NCI-H2196 treated with DMSO at 0.1 percent for 48 hours (cell line): ENCODE measurements around the gene PLA2G4C.

Source experiments
- DNase-seq: peaks from one replicate; lab custom pipeline; 2025; ENCODE audit not compliant: unreplicated experiment; lab: John Stamatoyannopoulos, UW

Gene PLA2G4C, protein sequence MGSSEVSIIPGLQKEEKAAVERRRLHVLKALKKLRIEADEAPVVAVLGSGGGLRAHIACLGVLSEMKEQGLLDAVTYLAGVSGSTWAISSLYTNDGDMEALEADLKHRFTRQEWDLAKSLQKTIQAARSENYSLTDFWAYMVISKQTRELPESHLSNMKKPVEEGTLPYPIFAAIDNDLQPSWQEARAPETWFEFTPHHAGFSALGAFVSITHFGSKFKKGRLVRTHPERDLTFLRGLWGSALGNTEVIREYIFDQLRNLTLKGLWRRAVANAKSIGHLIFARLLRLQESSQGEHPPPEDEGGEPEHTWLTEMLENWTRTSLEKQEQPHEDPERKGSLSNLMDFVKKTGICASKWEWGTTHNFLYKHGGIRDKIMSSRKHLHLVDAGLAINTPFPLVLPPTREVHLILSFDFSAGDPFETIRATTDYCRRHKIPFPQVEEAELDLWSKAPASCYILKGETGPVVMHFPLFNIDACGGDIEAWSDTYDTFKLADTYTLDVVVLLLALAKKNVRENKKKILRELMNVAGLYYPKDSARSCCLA

DNA sequence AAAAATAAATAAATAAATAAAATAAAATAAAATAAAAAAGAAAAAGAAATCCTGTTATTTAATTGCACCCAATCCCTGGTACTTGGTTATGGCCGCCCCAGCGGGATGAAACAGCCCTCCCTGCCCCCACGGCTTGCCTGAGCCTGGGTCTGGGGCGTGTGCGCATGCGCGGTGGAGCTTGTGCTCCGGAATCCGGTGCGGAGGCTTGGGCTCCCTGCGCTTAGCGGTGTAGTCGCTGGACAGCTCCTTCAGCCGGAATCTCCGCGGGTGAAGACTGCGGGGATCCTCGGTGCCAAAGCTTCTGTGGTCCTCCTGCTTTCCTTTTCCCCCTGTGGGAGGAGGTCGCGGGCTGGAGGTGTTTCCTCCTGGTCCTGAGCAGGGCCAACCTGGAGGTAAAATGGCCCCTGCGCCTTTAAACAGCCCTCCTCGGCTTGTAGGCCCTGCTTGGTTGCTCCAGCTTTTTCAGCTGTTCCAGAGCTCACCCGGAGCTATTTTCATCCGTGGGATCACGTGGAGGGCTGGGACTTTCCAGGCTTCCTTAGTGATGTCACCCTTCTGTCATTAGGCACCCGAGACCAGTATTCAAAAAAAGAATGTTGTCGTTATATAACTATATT, at the start of gene PLA2G4C:
Gene PLA2G4C, minus strand, starts transcription at position 468 of the 617 bp plus-strand sequence. CDS start 4,288 bp downstream, outside the sequence.
- peak; percentile 74 for DNase-seq

DNA sequence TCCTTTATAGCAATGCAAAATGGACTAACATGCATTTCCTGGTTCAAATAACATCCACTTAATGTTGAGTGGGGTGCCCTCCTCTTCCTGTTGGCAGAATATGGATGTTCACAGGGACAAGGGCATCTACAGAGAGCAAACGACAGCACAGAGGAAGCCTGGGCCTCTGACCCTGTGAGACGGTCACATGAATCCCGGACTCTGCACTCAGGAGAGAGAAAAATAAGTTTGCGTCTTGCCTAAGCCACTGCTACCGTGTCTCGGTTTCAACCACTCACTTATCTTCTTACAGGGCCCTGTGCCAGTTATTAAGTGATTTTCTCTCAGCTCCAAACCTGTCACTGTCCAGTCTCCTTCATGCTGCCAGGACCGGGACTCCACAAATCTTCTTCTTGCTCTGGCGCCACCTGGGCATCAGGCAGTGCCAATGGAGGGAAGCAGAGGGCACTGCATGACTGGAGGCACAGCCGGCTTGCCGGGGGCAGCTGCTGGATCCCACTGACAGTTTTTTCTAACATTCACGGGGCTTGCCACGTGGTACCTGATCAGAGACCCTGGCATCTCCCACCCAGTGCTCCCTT, 47.7 kb upstream of the PLA2G4C start:
- no peak for DNase-seq

DNA sequence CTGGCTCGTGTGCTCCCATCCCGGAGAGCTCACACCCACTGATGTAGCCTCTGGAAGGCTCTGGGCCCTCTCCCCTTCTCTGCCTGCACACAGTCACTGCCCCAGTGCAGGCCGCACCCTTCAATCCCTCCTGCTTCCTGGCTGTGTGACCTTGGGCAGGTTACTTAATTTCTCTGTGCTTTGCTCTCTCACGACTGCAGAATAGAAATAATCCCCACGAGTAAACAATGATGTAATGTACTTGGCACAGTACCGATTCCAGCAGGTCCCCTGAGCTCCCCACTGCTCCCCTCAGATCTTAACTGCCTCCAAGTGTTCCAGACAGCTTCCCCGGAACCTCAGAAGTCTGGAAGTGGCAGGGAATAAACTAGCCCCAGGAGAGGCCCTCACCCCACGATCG, 43.4 kb upstream of the PLA2G4C start:
- DNase-seq = no peak

DNA sequence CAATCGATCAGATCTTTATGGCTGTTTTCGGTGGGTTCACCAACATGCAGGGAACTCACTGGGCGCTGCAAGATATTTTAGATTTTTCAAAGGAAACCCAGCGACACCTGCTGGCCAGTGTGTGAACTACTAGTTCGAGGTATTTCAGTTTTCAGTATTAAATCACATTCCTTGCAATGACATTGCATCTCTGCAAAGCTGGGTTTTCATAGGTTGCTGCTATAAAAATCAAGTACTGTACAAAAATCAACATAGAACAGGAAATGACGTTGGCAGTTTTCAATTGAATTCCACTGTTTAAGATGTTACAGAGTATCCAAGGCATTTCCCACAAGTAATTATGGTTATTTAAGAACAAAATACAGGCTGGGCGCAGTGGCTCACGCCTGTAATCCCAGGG, 41.9 kb upstream of the PLA2G4C start:
- peak; percentile 24 for DNase-seq

DNA sequence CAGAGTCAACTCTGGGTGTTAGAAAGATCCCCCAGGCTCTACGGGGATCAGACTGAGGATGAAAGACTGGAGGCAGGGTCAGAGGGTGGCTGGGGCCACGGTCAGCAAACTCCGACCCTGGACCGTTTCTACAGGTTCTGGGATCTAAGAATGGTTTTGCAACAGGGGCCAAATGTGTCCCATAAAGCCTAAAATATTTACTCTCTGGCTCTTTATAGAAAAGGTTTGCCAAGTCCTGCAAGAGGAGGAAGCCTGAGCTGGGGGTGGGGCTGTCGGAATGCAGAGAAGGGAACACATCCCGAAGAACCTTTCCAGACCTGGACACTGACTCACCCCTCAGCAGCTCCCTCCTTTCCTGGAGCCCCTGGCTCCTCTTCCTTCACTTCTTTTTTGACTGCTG, 38.8 kb upstream of the PLA2G4C start:
- no peak for DNase-seq

DNA sequence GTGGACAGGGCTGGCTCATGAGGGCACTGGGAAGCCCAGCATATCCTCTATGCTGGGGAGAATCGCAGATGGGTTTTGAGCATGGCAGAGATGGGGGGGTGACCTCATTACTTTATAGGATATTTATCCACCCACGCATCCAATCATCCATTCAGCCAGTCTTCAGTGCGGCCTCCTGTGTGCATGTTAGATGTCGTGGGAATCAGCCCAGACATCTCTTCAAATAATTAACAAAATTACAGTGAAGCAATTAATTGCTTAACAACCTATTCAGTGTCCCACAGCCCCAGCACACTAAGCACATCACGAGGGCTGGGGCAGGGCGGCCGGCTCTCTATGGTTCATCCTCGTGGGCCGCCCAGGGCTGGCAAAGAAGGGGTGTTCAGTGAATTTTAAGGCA, 38.0 kb upstream of the PLA2G4C start:
- DNase-seq = no peak

DNA sequence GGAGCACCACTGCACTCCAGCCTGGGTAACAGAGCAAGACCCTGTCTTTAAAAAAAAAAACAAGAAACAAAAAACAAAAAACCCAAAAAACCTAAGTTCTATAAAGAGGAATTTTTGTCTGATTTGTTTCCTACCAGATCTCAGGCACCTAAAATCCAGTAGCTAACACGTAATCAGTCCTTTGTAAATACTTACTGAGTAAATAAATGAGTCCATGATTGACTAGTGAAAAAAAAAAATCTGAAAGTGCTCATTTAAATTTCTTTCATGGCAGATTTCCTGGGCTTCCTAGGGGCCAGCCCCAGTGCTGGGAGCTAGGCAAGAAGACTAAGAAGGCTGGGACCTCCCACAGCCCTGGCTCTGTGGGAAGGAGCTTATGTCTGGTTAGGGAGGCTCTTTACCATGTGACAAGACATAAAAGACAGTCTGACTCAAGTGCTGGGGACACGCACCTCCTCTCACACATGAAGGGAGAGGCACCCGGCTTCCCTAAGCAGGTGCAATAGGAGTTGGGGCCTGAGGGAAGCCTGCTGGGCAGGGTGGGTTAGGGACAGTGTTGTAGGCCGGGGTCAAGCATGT, 37.1 kb upstream of the PLA2G4C start:
- DNase-seq = no peak

DNA sequence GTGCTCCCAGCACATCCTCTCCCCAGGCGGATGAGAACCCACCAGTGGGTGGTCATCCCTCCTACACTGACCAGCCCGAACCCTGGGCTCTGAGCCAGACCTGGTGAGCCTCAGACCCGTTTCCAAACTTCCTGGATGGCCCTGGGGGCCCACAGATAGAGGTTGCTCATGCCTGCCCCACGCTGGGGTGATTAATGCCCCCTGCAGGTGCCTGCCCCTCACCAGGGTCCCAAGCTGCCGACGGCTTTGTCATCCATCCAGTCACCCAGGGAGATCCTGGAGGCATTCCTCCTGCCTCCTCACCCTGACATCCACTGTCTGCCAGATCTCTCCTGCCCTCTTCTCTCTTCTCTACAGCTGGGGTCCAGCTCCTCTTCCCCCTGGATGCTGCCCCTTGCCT, 28.4 kb upstream of the PLA2G4C start:
- DNase-seq = no peak

DNA sequence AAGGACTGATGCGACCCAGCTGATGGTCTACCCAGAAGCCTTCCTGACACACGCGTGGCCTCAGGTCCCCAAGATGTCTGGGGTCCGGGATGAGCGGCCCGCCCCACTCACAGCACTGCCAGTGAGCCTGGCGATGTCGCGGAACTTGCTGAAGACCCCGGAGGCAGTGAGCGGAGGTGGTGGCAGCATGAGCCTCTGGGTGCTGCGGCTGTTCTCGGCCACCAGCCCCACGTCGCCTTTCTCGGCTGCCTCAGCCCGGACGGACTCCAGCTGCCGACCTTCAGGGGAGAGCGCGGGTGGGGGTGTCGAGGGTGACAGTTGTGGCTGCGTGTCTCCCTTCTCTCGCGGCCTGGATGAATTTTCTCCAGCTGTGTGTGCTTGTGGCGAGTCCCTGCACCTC, 26.8 kb upstream of the PLA2G4C start:
- no peak for DNase-seq

DNA sequence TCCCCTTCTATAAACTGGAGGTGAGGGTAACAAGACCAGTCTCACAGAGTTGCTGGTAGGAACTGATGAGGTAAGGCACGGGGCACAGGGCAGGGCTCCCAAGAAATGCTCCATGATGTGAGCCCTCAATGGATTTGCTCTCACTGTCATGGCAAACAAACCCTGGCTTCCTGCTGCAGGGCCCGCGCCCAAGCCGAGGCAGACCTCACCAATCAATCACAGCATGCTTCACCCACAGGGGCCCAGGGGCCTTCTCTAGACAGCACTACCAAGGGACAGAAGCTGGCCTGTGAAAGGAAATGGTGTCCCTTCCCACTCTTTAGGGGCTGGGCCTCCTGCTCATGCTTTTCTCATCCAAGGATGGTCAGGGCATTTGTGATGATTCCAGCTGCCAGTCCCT, 25.9 kb upstream of the PLA2G4C start:
- DNase-seq = no peak

DNA sequence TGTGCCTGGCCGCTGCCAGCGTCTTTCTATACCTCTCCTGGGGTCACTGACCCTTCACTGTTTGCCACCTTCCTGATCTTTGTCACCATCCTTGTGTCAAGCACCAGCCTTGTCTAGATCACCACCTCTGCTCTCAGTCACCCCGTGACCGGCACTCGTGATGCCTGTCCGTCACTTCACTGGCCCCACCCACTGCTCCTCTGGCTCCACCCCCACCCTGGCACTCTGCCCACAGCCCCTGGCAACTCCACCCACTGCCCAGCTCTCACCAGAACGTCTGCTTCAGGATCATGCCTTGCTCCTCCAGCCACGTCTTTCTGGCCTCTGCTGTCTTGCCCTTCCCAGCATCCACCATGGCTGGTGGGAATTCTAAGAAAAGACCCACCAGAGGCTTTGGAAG, 24.8 kb upstream of the PLA2G4C start:
- no peak for DNase-seq

DNA sequence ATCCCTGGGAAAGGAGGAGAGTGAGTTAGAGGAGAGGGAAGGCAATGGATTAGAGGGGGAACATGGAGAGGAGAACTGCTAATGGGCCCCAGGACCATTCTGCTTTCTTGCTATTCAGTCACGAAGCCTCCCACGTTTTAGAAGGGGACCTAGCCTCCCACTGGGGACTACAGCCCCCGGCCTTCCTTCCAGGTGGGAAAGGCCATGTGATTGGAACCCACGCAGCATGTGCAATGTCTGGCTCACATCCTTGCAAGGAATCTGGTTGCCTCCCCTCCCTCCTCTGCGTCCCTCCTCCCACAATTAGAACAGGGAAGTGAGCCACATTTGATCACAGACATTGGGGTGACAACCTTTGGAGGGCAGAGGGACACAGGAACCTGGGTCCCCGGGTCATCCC, 22.5 kb upstream of the PLA2G4C start:
- DNase-seq = no peak

DNA sequence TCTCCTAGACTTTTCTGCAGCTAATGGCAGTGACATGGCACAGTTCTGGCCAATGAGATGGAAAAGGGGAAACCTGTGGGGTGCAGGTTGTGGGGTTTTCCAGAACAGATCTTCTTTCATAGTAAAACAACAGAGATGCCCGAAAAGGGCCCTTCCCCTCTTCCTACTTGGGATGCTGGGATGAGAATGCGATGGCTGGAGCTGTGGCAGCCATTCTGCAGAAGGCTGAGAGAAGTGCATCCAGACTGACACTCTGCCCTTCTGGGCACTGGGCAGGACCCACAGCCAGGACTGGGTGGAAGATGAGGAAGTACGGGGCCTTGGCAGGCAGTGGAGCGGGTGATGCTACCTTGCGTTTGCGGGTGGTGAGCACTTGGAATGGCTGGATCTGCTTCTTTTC, 16.9 kb upstream of the PLA2G4C start:
- no peak for DNase-seq

DNA sequence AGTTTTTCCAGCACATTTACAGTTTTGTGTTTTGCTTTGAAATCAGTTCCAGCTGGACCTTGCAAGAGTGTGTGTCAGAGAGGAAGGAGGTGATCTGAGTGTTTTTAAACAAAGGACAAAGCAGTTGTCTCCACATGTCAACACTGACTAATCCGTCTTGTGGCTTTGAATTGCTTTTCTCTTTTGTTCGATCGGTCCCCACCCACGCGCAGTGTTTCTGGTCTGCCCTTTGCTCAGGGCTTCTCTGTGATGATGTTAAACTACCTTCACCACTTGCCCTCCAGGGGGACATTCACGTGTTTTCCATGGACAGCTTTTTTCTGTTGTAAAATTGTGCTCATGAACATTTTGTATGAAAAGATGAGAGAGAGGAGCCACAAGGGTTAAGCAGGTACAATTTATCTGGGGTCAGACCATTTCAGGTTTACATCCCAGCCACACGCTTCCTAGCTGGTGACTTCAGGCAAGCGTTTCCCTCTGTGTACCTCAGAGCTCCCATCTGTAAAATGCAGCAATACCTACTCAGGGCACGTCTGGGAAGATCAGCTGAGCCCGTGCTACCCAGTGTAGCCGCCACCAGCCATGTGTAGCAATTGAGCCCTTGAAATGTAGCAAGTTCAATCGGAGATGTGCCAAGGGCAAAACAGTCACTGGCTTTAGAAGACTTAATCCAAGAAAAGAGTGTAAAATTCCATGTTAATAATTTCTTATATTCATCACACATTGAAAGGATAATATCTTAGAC, 13.5 kb upstream of the PLA2G4C start:
- no peak for DNase-seq

DNA sequence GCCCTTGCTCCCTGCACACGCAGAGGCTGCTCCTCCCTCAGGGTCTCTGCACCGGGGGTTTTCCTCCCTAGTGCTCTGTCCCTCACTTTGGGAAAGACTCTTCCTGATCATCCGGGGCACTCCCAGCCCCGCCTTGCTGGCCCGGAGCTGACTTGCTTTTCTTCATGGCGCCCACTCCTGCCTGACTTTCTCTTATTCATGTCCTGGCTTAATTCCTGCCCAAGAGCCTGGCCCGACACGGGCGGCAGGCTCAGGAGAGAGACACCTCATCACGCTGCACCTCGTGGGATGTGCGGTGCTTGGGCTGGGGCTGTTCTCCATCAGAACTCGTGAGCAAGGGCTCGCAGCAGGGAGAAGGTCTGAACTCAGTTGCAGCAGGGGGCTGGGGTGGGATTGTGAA, 11.8 kb upstream of the PLA2G4C start:
- DNase-seq = no peak

DNA sequence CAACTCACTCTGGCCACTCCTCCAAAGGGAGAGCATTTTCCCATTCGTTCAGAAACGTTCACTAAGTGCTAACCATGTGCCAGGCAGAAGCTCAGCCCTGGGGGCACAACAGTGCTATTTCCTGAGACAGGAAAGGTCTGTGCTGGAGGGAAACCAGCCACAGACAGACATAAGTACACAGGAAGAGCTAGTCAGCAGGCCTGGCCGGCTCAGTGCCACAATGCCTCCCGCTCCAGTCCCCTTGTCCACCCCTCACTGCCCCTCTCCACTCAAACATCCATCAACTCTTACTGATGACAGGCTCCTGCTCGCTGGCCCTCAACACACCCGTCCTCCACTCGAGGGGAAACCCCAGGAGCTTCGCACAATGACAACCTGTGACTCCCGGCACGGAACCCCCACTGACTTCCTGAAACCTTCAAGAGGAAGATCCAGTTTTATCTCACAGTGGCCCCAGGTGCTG, 11.3 kb upstream of the PLA2G4C start:
- no peak for DNase-seq

DNA sequence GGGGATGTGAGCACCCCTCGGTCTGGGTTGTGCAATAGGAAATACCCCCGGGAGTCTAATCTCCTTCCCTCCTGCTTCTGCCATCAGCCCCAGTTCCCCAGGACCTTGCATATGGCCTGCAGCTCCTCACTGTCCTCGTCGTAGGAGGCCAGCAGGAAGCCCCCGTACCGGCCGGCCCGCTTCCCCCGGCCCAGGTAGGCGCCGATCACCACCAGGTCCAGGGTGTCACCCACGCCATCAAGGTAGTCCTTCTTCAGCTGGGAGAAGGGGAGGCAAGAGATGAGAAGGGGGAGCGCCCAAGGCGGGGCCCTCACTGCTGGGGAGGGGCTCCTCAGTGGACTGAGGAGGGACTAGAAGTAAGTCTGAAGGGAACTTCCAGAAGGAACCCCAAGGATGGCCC, 10.4 kb upstream of the PLA2G4C start:
- no peak for DNase-seq

DNA sequence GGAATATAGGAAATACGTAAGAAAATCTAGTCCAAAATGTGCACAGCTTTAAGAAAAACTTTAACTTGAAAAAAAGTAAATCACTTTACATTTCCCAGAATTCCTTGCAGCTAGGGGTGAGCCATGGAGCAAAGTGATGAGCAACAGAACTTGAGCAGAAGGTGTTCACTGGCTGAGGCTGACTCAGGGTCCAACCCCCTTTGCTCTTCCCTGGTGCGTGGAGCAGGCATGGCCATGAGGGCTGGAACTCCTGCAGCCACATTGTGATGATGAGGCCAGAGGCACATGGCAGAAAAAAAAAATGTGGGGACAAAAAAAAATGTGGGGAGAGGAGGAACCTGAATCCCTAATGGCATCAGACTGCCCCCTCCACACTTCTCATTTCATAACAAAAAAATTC, 9.9 kb upstream of the PLA2G4C start:
- DNase-seq = no peak

DNA sequence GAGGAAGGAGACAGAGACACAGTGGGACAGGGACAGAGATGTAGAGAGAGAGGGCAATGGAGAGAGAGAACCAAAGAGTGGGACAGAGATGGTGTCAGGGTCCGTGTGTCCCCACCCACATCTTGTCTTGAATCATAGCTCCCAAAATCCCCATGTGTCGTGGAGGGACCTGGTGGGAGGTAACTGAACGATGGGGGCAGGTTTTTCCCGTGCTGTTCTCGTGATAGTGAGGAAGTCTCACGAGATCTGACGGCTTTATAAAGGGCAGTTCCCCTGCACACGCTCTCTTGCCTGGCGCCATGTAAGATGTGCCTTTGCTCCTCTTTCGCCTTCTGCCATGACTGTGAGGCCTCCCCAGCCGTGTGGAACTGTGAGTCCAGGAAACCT, 7.5 kb upstream of the PLA2G4C start:
- DNase-seq = no peak

DNA sequence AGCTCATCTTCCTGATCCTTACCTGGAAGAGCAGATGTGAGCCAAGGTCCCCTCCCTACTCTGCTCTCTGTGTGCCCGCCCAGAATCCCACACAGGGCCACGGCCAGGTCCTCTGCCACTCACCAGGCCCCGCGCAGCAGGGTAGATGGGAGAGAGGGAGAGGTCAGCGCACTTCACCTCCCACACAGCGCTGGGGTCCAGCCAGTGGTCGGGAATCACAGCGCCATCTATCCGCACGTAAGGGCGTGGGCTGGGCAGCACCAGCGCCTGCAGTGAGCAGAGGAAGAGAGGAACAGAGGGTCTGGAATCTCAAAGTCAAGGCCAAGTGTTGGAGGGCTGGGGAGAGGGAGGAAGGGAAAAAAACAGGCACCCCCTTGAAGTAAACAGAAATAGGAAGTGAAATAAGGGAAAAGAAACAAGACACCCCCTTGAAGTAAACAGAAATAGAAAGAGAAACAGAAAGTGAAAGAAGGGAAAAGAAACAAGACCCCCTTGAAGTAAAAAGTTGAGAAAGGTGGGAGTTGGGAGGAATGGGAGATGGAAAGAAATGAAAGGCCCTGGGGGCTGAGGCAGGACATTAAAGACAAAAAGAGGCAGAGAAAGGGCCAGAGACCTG, 7.0 kb upstream of the PLA2G4C start:
- DNase-seq = no peak
